ENCODE data around the gene RBM4B.

- peak in 1 of 6 experiments; percentile 23 for TF ChIP-seq CTCF (IDR thresholded peaks at IDR 0.05)
- peak in 1 of 4 donors; percentile 78 for TF ChIP-seq EP300 (IDR thresholded peaks at IDR 0.05)
Measured at GRCh38 chr11:66616379-66617154, 61.1 kb downstream of the RBM4B start, which contains the start of gene RBM14.

Measured in upper lobe of left lung (tissue), 4 donors.